K562 (cell line): ENCODE data around the gene DEFB124. TPM values are rescaled to one million over a fixed set of nuclear protein-coding genes. Genes with fewer than 3 reads are reported as not detected.
A peak's percentile ranks its signal among the peaks of the same experiment; 100 is the strongest.

Experiments
- BCOR ChIP-seq: fragments of 450-650 bp; IDR thresholded peaks from 2 replicates; pipeline ENCODE4 v1.6.1; 2016
- CEBPG ChIP-seq, 3 experiments: fragments of 200-800 bp in 1 of 3; sonication (Bioruptor generic) in 1 of 3; sonication (generic) in 1 of 3; formaldehyde crosslinking in 1 of 3; IDR thresholded peaks in 2 of 3; conservative IDR thresholded peaks in 1 of 3; 2 replicates each; pipeline versions ENCODE4 v1.6.1 to v1.8.0; 2016 to 2022; ENCODE audit warnings: missing compliant biosample characterization in 2 of 3, missing genetic modification characterization in 2 of 3, mild to moderate bottlenecking in 1 of 3, missing genetic modification reagents in 1 of 3
- MCM3 ChIP-seq: fragments of 450-650 bp; IDR thresholded peaks from 2 replicates; pipeline ENCODE4 v1.6.1; 2016
- NR0B1 ChIP-seq: fragments of 450-650 bp; IDR thresholded peaks from one replicate; pipeline ENCODE4 v1.6.1; 2018; ENCODE audit warnings: mild to moderate bottlenecking, moderate library complexity; ENCODE audit not compliant: partially characterized antibody
- POLR2A ChIP-seq: fragments of 450-650 bp; conservative IDR thresholded peaks from 2 replicates; pipeline ENCODE4 v1.6.1; 2016
- POLR3A ChIP-seq: IDR thresholded peaks from 2 replicates; pipeline ENCODE4 v1.6.1; 2011; ENCODE audit warnings: borderline replicate concordance, mild to moderate bottlenecking, moderate library complexity; ENCODE audit not compliant: insufficient read length, insufficient read depth; ENCODE audit errors: extremely low read depth
- PTRF ChIP-seq: fragments of 450-650 bp; IDR thresholded peaks from 2 replicates; pipeline ENCODE4 v1.6.1; 2016; ENCODE audit warnings: mild to moderate bottlenecking, missing genetic modification characterization, missing compliant biosample characterization
- SNAPC5 ChIP-seq: fragments of 250-450 bp; sonication (Bioruptor Pico); IDR thresholded peaks from 2 replicates; pipeline ENCODE4 v1.8.0; 2021; ENCODE audit warnings: moderate library complexity, mild to moderate bottlenecking, inconsistent platforms
- SRSF1 ChIP-seq: fragments of 200-400 bp; formaldehyde crosslinking; IDR thresholded peaks from 2 replicates; pipeline ENCODE4 v1.6.1; 2017; ENCODE audit warnings: mild to moderate bottlenecking, low read depth, low read length, moderate library complexity
- TEAD2 ChIP-seq: fragments of 450-650 bp; IDR thresholded peaks from 2 replicates; pipeline ENCODE4 v1.6.1; 2016; ENCODE audit warnings: missing genetic modification characterization, control low read depth, missing compliant biosample characterization
- TEAD4 ChIP-seq, 2 experiments: sonication (generic) in 1 of 2; formaldehyde crosslinking in 1 of 2; IDR thresholded peaks; 2 replicates each; pipeline versions ENCODE4 v1.6.1 to v1.8.0; 2012 to 2022; ENCODE audit warnings: borderline replicate concordance in 1 of 2, inconsistent platforms in 1 of 2, low read length in 1 of 2, mild to moderate bottlenecking in 1 of 2, missing genetic modification reagents in 1 of 2
- XRCC3 ChIP-seq: fragments of 450-650 bp; IDR thresholded peaks from 2 replicates; pipeline ENCODE4 v1.6.1; 2017; ENCODE audit warnings: mild to moderate bottlenecking, moderate library complexity
- YY1 ChIP-seq, 3 experiments: IDR thresholded peaks; 2 replicates each; pipeline ENCODE4 v1.6.1; 2011; ENCODE audit warnings: low read length in 2 of 3, mild to moderate bottlenecking in 2 of 3, moderate library complexity in 2 of 3, borderline replicate concordance in 1 of 3, control low read depth in 1 of 3, low read depth in 1 of 3; ENCODE audit not compliant: insufficient read depth in 3 of 3, insufficient replicate concordance in 2 of 3, control insufficient read depth in 1 of 3, insufficient read length in 1 of 3; ENCODE audit errors: extremely low read depth in 1 of 3
- ZBTB17 ChIP-seq: fragments of 450-650 bp; formaldehyde crosslinking; IDR thresholded peaks from 2 replicates; pipeline ENCODE4 v1.4.0; 2020; ENCODE audit warnings: mild to moderate bottlenecking
- ZBTB5 ChIP-seq: fragments of 450-650 bp; IDR thresholded peaks from 2 replicates; pipeline ENCODE4 v1.6.1; 2017; ENCODE audit warnings: antibody characterized with exemption
- ZBTB9 ChIP-seq: fragments of 450-650 bp; formaldehyde crosslinking; IDR thresholded peaks from 2 replicates; pipeline ENCODE4 v1.4.0; 2020; ENCODE audit warnings: mild to moderate bottlenecking, moderate library complexity
- ZNF263 ChIP-seq: sonication (generic); formaldehyde crosslinking; IDR thresholded peaks from 2 replicates; pipeline ENCODE4 v1.8.0; 2022; ENCODE audit warnings: mild to moderate bottlenecking, missing genetic modification reagents, borderline replicate concordance
- ZNF561 ChIP-seq: fragments of 450-650 bp; formaldehyde crosslinking; conservative IDR thresholded peaks from 2 replicates; pipeline ENCODE4 v1.4.0; 2020; ENCODE audit warnings: mild to moderate bottlenecking, moderate library complexity
- ZNF57 ChIP-seq: fragments of 450-650 bp; formaldehyde crosslinking; IDR thresholded peaks from 2 replicates; pipeline ENCODE4 v1.4.0; 2020; ENCODE audit warnings: mild to moderate bottlenecking, moderate library complexity
- polyA plus RNA-seq, 8 experiments: library from polyadenylated mRNA; depleted of rRNA in 4 of 8; stranded (reverse) in 5 of 8; unstranded in 3 of 8; fragments of >200 nt; fragmentation: Nextera tagmentation in 2 of 8; fragmentation: Illumina TruSeq in 1 of 8; extraction: Ambion mirVana in 2 of 8; extraction: Trizol in 1 of 8; gene quantifications; 2 replicates each; pipeline versions ENCODE4 v1.2.1 to v1.2.3, GENCODE V29; 2011 to 2014; ENCODE audit warnings: inconsistent platforms in 1 of 8, missing spikeins in 1 of 8
- total RNA-seq, 7 experiments: library from RNA; depleted of rRNA in 6 of 7; stranded (reverse); fragments of >200 nt in 6 of 7; fragmentation: Illumina TruSeq in 2 of 7; extraction: Trizol in 2 of 7; gene quantifications; 2 replicates each; pipeline versions ENCODE4 v1.2.1 to v1.2.3, GENCODE V29; 2011 to 2021; ENCODE audit warnings: low replicate concordance in 1 of 7
- TF ChIP-seq, protein P1 (sequence below): fragments of 250-450 bp; sonication (Bioruptor Pico); IDR thresholded peaks from 2 replicates; pipeline ENCODE4 v1.8.0; 2021; ENCODE audit warnings: borderline replicate concordance, mild to moderate bottlenecking, moderate library complexity; ENCODE audit not compliant: poor library complexity, severe bottlenecking

The DEFB124 gene
- total and polyA plus RNA-seq, 9 of the 15 experiments (the other 6 are each of a cell fraction or from before 2014, with no cell fraction given): not detected

DNA sequence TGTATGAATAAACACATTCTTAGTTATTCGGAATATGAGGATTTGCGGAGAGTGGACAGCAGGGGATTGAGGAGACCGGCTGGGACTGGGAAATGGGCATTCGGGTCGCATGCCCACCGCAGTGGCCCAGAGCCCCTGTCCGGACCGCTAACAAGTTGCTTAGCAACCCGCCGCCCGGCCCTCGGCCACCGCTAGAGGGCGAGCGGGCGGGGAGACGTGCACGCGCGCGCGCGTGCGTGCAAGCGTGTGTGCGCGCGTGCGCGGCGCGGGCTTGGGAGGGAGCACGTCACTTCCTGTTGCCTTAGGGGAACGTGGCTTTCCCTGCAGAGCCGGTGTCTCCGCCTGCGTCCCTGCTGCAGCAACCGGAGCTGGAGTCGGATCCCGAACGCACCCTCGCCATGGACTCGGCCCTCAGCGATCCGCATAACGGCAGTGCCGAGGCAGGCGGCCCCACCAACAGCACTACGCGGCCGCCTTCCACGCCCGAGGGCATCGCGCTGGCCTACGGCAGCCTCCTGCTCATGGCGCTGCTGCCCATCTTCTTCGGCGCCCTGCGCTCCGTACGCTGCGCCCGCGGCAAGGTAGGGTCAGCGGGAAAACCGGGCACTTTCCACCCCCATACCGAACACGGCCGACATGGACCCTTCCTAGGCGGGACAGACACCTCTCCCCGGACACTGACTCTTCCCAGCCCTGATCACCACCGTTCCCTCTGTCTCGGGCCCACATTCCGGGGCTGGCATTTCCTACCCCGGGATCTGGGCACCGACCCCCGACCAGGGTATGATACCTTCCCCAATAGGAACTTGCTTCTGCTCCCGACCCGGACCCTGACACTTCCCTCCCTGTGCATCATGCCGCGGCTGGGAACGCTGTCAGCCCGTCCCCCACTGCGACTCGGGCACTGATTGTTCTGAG lies 39.5 kb upstream of the DEFB124 start, which contains the start of gene HM13 (continued):
- no peak for TF ChIP-seq XRCC3
- TF ChIP-seq PTRF: no peak
- TF ChIP-seq YY1 (IDR thresholded peaks at IDR 0.05; ENCODE audit: borderline replicate concordance in 1 of 3, control insufficient read depth in 1 of 3, extremely low read depth in 1 of 3, insufficient read depth in 3 of 3, insufficient read length in 1 of 3, insufficient replicate concordance in 2 of 3, low read depth in 1 of 3, low read length in 2 of 3): peak in 2 of 3 experiments; percentile 76 to 79
- no peak; the same call in 1 of the 2 replicates for TF ChIP-seq ZNF263 (CRISPR knock-in tag)
- no peak for TF ChIP-seq SNAPC5 (CRISPR knock-in tag)
- peak; percentile 90 for TF ChIP-seq POLR2A
- no peak for TF ChIP-seq SRSF1
- TF ChIP-seq ZBTB5: no peak
- TF ChIP-seq ZNF561: no peak
- peak; percentile 43; the same call in 1 of the 2 replicates for TF ChIP-seq ZBTB17 (CRISPR knock-in tag)
- no peak; the same call in 1 of the 2 replicates for TF ChIP-seq TEAD4 (IDR thresholded peaks at IDR 0.05; ENCODE audit: low read length)
- peak; percentile 61; the same call in 1 of the 2 replicates for TF ChIP-seq TEAD4 (CRISPR knock-in tag; IDR thresholded peaks at IDR 0.05; ENCODE audit: borderline replicate concordance)
- TF ChIP-seq CEBPG (CRISPR knock-in tag; IDR thresholded peaks at IDR 0.05): peak; percentile 55; the same call in 1 of the 2 replicates
- TF ChIP-seq CEBPG (tag; conservative IDR thresholded peaks at IDR 0.05 in 1 of 2, IDR thresholded peaks at IDR 0.05 in 1 of 2): no peak
- no peak for TF ChIP-seq TEAD2 (tag)
- peak; percentile 45; the same call in 1 of the 2 replicates for TF ChIP-seq ZBTB9 (CRISPR knock-in tag)
- no peak for TF ChIP-seq NR0B1
- TF ChIP-seq ZNF57: no peak
- TF ChIP-seq BCOR: no peak
- TF ChIP-seq MCM3: no peak
- TF ChIP-seq, protein P1, sequence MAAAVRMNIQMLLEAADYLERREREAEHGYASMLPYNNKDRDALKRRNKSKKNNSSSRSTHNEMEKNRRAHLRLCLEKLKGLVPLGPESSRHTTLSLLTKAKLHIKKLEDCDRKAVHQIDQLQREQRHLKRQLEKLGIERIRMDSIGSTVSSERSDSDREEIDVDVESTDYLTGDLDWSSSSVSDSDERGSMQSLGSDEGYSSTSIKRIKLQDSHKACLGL: peak; percentile 17
- TF ChIP-seq POLR3A: no peak
